Testis (tissue), 2 donors: ENCODE measurements around the gene LRRC27.

Source experiments
- CTCF ChIP-seq, 3 experiments: fragments of 450-650 bp in 2 of 3; fragments of 200-600 bp in 1 of 3; sonication (generic) in 1 of 3; IDR thresholded peaks; one replicate each; pipeline ENCODE4 v1.5.1; 2016 to 2019; ENCODE audit warnings: antibody characterized with exemption in 3 of 3, mild to moderate bottlenecking in 2 of 3, moderate library complexity in 1 of 3
- POLR2A ChIP-seq: fragments of 450-650 bp; IDR thresholded peaks from one replicate; pipeline ENCODE4 v1.6.1; 2017; ENCODE audit warnings: antibody characterized with exemption, mild to moderate bottlenecking, moderate library complexity

GRCh38 chr10:132365102-132365501, 33.1 kb downstream of the LRRC27 start:
- TF ChIP-seq CTCF (IDR thresholded peaks at IDR 0.05) (no peak), POLR2A (no peak)
